Tibial nerve (tissue), 3 donors: Measurements from ENCODE around the gene SLAIN2.

Experiments used
- POLR2A ChIP-seq, 2 donors: fragments of 450-650 bp; IDR thresholded peaks; one replicate each; pipeline ENCODE4 v1.6.1; 2017; ENCODE audit warnings: antibody characterized with exemption in 2 of 2, mild to moderate bottlenecking in 2 of 2, moderate library complexity in 2 of 2
- TF ChIP-seq, protein P1 (sequence below), 5 experiments: fragments of 200-600 bp in 3 of 5; fragments of 450-650 bp in 2 of 5; sonication (generic) in 3 of 5; IDR thresholded peaks; one replicate each; pipeline ENCODE4 v1.5.1; 2016 to 2019; ENCODE audit warnings: antibody characterized with exemption in 5 of 5, mild to moderate bottlenecking in 3 of 5, moderate library complexity in 2 of 5

DNA sequence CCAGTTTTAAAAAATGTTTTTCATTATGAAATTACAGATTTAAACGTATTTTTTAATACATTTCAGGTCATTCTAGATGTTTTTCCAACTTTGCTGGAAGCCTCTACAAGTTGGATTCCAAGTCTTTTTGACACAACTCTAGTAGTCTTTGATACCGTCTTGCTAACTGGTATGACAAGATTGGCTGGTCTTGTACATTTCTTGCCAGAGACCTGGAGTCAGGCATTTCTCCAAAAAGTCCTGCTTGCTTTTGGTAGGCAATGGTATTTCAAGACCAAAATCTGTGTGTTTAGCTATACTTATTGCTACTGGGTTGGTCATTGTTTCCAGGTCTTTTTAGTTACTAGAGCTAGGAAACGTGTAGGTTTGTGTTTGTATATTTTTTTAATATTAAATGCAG lies 64.6 kb downstream of the SLAIN2 start:
- TF ChIP-seq, protein P1, sequence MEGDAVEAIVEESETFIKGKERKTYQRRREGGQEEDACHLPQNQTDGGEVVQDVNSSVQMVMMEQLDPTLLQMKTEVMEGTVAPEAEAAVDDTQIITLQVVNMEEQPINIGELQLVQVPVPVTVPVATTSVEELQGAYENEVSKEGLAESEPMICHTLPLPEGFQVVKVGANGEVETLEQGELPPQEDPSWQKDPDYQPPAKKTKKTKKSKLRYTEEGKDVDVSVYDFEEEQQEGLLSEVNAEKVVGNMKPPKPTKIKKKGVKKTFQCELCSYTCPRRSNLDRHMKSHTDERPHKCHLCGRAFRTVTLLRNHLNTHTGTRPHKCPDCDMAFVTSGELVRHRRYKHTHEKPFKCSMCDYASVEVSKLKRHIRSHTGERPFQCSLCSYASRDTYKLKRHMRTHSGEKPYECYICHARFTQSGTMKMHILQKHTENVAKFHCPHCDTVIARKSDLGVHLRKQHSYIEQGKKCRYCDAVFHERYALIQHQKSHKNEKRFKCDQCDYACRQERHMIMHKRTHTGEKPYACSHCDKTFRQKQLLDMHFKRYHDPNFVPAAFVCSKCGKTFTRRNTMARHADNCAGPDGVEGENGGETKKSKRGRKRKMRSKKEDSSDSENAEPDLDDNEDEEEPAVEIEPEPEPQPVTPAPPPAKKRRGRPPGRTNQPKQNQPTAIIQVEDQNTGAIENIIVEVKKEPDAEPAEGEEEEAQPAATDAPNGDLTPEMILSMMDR (IDR thresholded peaks at IDR 0.05), result no peak
- TF ChIP-seq POLR2A (IDR thresholded peaks at IDR 0.05), result no peak
